OCI-LY1 (cell line): Measurements from ENCODE around the gene EIF1AD.

Source experiments
- H2AFZ ChIP-seq: fragments of 200-600 bp; sonication (generic), shearing (Covaris generic); 2 replicates; pipeline ENCODE4 v1.6.0; 2014; ENCODE audit warnings: antibody characterized with exemption, mild to moderate bottlenecking, low read length
- H3F3A ChIP-seq: fragments of 200-600 bp; sonication (generic), shearing (Covaris generic); 2 replicates; pipeline ENCODE4 v1.6.0; 2014; ENCODE audit warnings: mild to moderate bottlenecking, antibody characterized with exemption, low read length, moderate library complexity; ENCODE audit not compliant: insufficient read depth
- H3K27ac ChIP-seq: fragments of 200-600 bp; sonication (generic); 2 replicates; pipeline ENCODE4 v1.5.1; 2014; ENCODE audit warnings: low read length, mixed run types, mild to moderate bottlenecking, low read depth; ENCODE audit not compliant: poor library complexity, severe bottlenecking
- H3K27me3 ChIP-seq: fragments of 200-600 bp; sonication (generic); 2 replicates; pipeline ENCODE4 v1.6.0; 2014; ENCODE audit warnings: antibody characterized with exemption, mild to moderate bottlenecking, low read length, moderate library complexity; ENCODE audit not compliant: insufficient read depth
- H3K36me3 ChIP-seq: fragments of 200-600 bp; sonication (generic); 2 replicates; pipeline ENCODE4 v1.6.1; 2014; ENCODE audit warnings: mild to moderate bottlenecking, antibody characterized with exemption, low read length, moderate library complexity, mixed read lengths; ENCODE audit not compliant: insufficient read depth
- H3K4me1 ChIP-seq: fragments of 200-600 bp; sonication (generic); 2 replicates; pipeline ENCODE4 v1.5.1; 2014; ENCODE audit warnings: mild to moderate bottlenecking, low read length, moderate library complexity; ENCODE audit not compliant: insufficient read depth, severe bottlenecking
- H3K4me2 ChIP-seq: fragments of 200-600 bp; sonication (generic), shearing (Covaris generic); 2 replicates; pipeline ENCODE4 v1.6.1; 2014; ENCODE audit warnings: low read length
- H3K4me3 ChIP-seq: fragments of 200-600 bp; sonication (generic); 2 replicates; pipeline ENCODE4 v1.5.1; 2014; ENCODE audit warnings: low read length, low read depth, mild to moderate bottlenecking, mixed read lengths; ENCODE audit not compliant: poor library complexity, severe bottlenecking
- H3K79me2 ChIP-seq: fragments of 200-600 bp; shearing (Covaris generic); 2 replicates; pipeline ENCODE4 v1.6.1; 2016; ENCODE audit warnings: mixed run types, low read length, mixed read lengths; ENCODE audit not compliant: insufficient read depth
- H3K9ac ChIP-seq: fragments of 200-600 bp; sonication (generic), shearing (Covaris generic); 2 replicates; pipeline ENCODE4 v1.6.1; 2014; ENCODE audit warnings: mild to moderate bottlenecking, low read length, mixed read lengths
- H3K9me2 ChIP-seq: fragments of 200-600 bp; sonication (generic), shearing (Covaris generic); 2 replicates; pipeline ENCODE4 v1.6.1; 2014; ENCODE audit warnings: low read depth, mild to moderate bottlenecking, low read length, mixed read lengths
- H3K9me3 ChIP-seq: fragments of 200-600 bp; shearing (Covaris generic); 2 replicates; pipeline ENCODE4 v1.6.1; 2014; ENCODE audit warnings: low read length, mixed read lengths
- H4K20me1 ChIP-seq: fragments of 200-600 bp; sonication (generic), shearing (Covaris generic); 2 replicates; pipeline ENCODE4 v1.6.0; 2016; ENCODE audit warnings: mild to moderate bottlenecking, low read length; ENCODE audit not compliant: insufficient read depth
- CTCF ChIP-seq: fragments of 200-600 bp; sonication (generic), shearing (Covaris generic); IDR thresholded peaks from 2 replicates; pipeline ENCODE4 v1.5.1; 2017; ENCODE audit warnings: mild to moderate bottlenecking, antibody characterized with exemption, low read length, moderate library complexity, mixed read lengths
- EZH2 ChIP-seq: fragments of 200-600 bp; sonication (generic), shearing (Covaris generic); IDR thresholded peaks from 2 replicates; pipeline ENCODE4 v1.8.0; 2017; ENCODE audit warnings: borderline replicate concordance, mixed run types, mild to moderate bottlenecking, antibody characterized with exemption, low read length, moderate library complexity, mixed read lengths

The EIF1AD gene

DNA sequence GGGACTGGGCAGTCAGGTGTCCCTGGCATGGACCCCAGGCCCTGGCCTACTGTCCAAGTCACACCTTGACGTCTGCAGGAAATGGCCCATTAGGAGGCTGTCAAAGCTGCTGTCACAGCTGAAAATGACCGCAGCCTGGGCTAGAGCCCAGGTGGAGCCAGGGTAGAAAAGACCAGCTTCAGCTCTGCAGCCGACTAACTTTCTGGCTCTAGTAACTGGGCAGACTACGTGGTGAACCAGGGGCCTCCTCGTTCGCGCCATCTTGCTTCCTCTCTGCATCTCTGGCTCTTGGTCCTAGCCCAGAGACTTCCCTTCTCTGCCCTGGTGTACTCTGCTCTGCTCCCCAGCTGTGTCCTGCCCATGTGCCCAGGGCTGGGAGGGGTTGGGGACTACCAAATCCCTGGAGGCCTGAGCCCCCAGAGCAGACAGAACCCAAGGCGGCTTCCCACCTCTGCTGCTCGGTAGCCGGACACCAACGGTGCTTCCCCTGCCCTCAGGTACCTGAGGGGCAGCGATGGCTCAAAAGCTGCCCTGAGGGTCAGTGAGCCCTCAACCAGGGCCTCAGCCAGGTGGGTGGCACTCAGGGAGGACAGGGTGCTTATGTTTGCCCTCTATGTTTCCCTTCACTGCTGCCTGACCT lies 20.7 kb downstream of the EIF1AD start:
- H3K27ac ChIP-seq = no peak overlapping the region
- peaks cover 31% of the 10 kb centered on the region for H3K36me3 ChIP-seq
- H3K9ac ChIP-seq = no peak overlapping the region
- no peaks in the 10 kb centered on the region for H4K20me1 ChIP-seq
- H3K4me1 ChIP-seq = no peaks in the 10 kb centered on the region
- H3K9me2 ChIP-seq = no peaks in the 10 kb centered on the region
- TF ChIP-seq EZH2 (no peak), CTCF (no peak)
- H3F3A ChIP-seq = no peaks in the 10 kb centered on the region
- no peak overlapping the region for H3K4me2 ChIP-seq
- H3K27me3 ChIP-seq = no peaks in the 10 kb centered on the region
- H2AFZ ChIP-seq = no peak overlapping the region
- H3K4me3 ChIP-seq = no peak overlapping the region
- H3K9me3 ChIP-seq = no peaks in the 10 kb centered on the region
- H3K79me2 ChIP-seq = no peaks in the 10 kb centered on the region

- H3K79me2 ChIP-seq = no peaks in the 10 kb centered on the region
- H3K4me3 ChIP-seq = no peak overlapping the region
- H3K9me3 ChIP-seq = no peaks in the 10 kb centered on the region
- no peaks in the 10 kb centered on the region for H3F3A ChIP-seq
- peaks cover 36% of the 10 kb centered on the region for H3K36me3 ChIP-seq
- no peaks in the 10 kb centered on the region for H3K27me3 ChIP-seq
- H3K9ac ChIP-seq = no peak overlapping the region
- TF ChIP-seq EZH2 (no peak), CTCF (no peak)
- no peaks in the 10 kb centered on the region for H4K20me1 ChIP-seq
- H3K4me2 ChIP-seq = no peak overlapping the region
- H2AFZ ChIP-seq = no peak overlapping the region
- no peak overlapping the region for H3K27ac ChIP-seq
- H3K4me1 ChIP-seq = no peaks in the 10 kb centered on the region
- no peaks in the 10 kb centered on the region for H3K9me2 ChIP-seq
These were observed 22.6 kb downstream of the EIF1AD start for GRCh38 chr11:65979261-65979759.

DNA sequence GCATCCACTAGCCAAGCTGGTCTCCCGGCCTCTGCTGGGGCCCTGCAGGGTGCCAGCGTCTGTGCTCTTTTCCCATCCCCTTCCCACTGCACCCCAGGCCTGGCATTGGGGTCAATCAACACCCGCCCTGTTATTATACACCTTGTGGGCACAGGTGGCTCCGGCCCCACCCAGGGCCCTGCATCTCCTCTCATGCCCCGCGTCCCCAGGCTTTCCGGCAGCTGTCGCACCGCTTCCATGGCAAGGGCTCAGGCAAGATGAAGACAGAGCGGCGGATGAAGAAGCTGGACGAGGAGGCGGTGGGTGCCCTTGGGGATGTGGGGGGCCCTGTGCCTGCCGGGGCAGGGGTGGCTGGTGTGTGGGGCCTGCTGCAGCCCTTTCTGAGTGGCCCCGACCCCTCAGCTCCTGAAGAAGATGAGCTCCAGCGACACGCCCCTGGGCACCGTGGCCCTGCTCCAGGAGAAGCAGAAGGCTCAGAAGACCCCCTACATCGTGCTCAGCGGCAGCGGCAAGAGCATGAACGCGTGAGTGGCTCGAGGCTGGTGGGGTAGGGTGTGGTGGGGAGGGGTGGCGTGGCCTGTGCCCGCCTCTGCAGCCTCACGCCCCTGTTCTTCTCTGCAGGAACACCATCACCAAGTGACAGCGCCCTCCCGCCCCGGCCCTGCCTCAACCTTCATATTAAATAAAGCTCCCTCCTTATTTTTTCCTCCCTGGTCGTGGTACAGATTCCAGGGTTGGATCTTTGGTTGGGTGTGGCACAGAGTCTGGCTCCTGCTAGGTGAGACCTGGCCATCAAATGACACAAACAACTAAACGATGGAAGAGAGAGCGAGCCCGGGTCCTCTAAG lies 23.3 kb downstream of the EIF1AD start:
- no peak overlapping the region for H3K4me2 ChIP-seq
- H3K79me2 ChIP-seq = no peaks in the 10 kb centered on the region
- H3K4me3 ChIP-seq = no peak overlapping the region
- no peak overlapping the region for H3K9ac ChIP-seq
- H3F3A ChIP-seq = no peaks in the 10 kb centered on the region
- H3K9me3 ChIP-seq = no peaks in the 10 kb centered on the region
- H3K27me3 ChIP-seq = no peaks in the 10 kb centered on the region
- H4K20me1 ChIP-seq = no peaks in the 10 kb centered on the region
- no peak overlapping the region for H3K27ac ChIP-seq
- H2AFZ ChIP-seq = no peak overlapping the region
- peaks cover 36% of the 10 kb centered on the region for H3K36me3 ChIP-seq
- TF ChIP-seq EZH2 = no peak
- no peak for TF ChIP-seq CTCF
- no peaks in the 10 kb centered on the region for H3K9me2 ChIP-seq
- no peaks in the 10 kb centered on the region for H3K4me1 ChIP-seq
